Fibroblast of skin of back (primary cell): ENCODE results near the gene E4F1.
A peak's percentile ranks its signal among the peaks of the same experiment; 100 is the strongest.

Source experiments
- DNase-seq: peaks from one replicate; pipeline ENCODE4 v3.0.0-alpha.2; 2013

Gene E4F1

DNA sequence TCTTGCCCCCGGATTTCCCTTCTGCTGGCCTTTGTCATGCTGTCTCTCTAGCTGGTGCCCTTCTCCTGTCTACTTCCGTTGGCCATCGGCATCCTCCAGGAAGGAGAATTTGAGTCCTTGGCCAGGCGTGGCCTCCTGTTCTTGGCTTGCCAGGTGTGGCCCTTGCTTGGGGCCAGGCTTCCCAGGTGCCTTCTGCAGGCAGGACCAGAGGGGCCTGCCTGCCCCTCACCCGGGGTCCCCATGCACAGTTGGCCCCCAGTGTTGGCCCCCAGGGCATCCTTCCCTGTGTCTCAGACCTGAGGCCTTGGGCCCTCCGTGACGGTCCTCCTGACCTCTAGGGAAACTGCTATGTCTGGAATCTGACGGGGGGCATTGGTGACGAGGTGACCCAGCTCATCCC lies 15.5 kb upstream of the E4F1 start:
- no peak for DNase-seq

- DNase-seq, result no peak
These were observed 15.1 kb upstream of the E4F1 start for GRCh38 chr16:2208308-2208707.

DNA sequence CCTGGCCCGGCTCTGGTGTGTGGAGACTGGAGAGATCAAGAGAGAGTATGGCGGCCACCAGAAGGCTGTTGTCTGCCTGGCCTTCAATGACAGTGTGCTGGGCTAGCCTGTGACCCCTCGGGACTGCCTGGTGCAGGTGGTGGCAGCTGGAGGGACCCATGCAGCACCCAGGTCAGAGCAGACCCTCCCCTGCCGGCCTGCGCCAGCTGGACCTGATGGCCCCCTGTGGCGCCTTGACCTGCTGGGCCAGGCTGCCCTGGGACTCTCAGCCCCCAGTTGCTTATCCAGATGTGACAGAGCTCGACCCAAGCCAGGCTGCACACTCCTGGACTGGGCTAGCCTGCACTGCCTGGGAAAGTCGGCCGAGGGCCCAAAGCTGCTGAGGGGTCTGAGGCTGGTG lies 14.6 kb upstream of the E4F1 start:
- no peak for DNase-seq

DNA sequence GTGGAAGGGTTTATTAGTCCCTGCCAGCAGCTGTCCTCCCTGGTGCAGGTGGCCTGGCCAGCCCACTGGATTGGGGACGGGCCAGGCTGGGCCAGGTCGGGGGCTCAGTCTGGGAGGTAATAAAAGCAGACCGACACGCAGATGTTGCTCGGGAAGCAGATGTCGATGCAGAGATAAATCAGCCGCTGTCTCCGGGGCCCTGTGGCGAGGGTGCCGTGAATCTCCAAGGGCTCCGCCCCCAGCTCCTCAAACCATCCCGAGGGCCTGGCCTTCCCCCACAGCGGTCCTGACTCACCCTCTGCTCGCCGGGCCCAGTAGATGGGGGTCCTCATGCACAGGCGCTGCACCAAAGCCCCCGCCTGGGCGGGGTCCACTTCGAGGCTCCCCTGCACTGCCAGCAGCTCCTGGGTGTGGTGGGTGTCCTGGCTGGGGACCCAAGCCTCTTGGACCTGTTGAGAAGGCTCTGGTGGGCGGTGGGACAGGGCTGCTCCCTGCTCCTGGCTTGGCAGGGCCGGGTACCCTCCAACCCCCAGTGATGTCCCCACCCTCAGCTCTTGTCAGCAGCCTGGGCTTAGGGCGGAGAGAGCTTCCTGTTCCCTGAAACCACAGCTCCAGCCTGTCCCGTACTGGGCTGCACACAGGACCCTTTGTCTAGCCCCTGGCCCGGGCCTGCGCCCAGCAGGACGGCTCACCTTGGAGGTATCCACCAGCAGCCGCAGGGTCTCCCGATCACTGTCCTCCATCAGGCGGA lies 14.0 kb upstream of the E4F1 start:
- no peak for DNase-seq

GRCh38 chr16:2210009-2210332 lies 13.4 kb upstream of the E4F1 start:
- no peak for DNase-seq

DNA sequence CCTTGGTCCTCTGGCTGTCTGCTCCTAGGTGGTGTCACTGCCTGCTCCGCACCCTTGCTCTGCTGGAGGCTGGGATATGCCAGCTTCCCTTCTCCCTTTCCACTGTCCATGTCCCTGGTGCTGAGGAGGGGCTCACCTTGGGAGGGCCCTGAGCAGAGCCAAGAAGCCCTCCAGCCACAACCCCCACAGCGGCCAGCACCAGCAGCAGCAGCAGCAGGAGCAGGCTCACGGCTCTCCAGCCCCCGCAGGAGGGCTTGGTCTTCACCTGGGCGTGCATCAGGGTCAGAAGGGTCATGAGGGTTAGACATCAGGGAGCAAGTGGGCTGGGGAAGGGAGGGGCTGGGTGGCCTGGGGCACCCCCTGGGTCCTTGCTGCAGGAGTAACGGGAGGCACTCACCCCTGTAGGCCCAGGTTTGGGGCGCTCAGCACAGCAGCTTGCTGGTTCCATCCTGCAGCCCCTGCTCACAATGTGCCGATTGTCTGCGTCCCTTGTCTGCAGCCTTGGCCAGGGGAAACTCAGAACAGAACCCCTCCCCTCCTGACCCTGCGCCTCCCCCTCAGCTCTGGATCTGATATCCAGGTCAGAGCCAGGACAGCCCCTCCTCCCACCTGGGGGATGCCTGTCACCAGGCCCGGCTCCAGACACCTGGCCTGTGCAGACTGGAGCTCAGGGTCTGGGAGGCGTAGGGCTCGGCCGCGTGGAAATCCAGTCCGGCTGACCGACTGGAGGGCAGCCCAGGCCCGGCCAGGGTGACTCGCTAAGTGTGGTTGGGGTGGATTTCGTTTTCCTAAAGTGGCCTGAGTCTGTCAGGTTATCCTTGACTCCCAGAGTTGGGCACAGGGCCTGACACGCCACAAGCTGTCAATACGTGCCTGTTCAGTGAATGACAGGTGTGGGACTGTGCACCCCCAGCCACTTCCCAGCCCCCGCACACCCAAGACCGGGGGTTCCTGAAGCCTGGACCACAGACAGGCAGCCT lies 12.7 kb upstream of the E4F1 start, which contains the start of gene BRICD5:
Gene BRICD5, minus strand, starts transcription at position 478 of the 980 bp plus-strand sequence. Its CDS starts 30 bp downstream, at position 448.
- DNase-seq, result no peak

GRCh38 chr16:2211923-2212347 lies 11.5 kb upstream of the E4F1 start:
- no peak for DNase-seq

DNA sequence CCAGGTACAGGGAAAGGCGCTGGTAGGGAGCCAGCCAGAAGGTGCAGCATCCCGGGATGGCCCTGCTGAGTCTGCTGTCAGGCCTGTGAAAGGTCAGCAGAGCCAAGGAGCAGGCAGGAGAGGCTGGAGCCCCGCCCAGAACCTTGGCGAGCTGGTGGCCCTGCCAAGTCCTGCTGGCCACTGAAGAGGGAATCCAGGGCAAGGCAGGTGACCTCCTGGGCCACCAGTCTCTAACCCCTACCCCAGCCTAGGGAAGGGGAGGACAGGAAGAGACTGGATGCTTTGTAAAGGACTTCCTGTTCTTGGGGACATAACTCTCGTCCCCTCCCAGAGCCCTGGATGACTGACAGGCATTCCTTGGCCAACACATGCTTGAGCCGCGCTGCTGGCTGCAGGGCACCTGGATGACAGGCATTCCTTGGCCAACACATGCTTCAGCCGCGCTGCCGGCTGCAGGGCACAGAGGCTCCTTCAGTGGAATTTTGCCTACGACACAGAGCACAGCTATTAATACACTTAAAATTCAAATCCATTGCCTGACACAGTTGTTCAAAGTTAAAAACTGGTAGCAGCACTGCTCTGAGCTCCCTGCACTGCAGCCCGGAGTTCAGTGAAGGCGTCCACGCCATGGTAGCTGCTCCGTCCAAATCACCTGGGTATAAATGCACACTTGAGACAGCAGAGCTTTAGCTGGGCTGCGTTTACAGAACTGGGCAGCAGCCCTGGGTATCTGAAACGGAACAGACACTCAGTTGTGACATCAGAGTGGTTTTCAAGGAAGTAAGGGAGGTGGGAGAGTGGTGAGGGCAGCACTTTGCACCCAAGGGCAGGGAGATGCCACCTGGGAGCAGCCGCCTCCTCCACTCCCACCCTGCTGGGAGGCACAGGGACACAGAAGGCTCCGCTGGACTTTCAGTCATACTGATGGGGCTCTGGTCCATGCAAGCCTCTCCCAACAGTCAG lies 10.7 kb upstream of the E4F1 start:
- DNase-seq, result no peak

- no peak for DNase-seq
These were observed 9.3 kb upstream of the E4F1 start for GRCh38 chr16:2213817-2214718.

- no peak for DNase-seq
These were observed 8.7 kb upstream of the E4F1 start, which contains the start of gene PGP for GRCh38 chr16:2214719-2214968. PGP (minus strand) TSS chr16:2214840; CDS start chr16:2214777, 63 bp downstream.

DNA sequence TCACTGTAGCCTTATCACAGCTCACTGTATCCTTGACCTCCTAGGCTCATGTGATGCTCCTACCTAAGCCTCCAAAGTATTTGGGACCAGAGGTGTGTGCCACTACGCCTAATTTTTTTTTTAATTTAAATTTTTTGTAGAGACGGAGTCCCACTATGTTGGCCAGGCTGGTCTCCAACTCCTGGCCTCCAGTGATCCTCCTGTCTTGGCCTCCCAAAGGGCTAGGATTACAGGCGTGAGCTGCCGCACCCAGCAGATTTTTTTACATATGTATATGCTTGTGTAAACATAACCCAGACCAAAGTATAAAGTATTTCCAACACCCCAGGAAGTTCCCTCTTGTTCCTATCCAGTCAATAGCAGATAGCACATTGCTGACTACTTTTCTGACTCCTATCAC lies 7.1 kb upstream of the E4F1 start:
- DNase-seq, result no peak

- peak; percentile 46 for DNase-seq
These were observed 623 bp downstream of the E4F1 start for GRCh38 chr16:2223942-2224486.

GRCh38 chr16:2226245-2226793 lies 2.9 kb downstream of the E4F1 start:
- no peak for DNase-seq

DNA sequence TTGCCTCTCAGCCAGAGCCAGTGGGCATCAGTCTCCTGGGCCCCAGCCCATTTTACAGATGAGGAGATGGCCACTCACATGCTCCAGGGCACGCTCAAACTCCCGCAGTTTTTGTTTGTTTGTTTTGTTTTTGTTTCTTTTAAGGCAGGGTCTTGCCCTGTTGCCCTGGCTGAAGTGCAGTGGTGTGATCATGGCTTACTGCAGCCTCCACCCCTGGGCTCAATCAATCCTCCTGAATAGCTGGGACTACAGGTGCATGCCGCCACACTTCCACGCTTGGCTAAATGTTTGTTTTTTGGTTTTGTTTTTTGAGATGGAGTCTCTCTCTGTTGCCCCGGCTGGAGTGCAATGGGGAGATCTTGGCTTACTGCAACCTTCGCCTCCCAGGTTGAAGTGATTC lies 3.5 kb downstream of the E4F1 start:
- no peak for DNase-seq

GRCh38 chr16:2228161-2228824 lies 4.9 kb downstream of the E4F1 start:
- no peak for DNase-seq

DNA sequence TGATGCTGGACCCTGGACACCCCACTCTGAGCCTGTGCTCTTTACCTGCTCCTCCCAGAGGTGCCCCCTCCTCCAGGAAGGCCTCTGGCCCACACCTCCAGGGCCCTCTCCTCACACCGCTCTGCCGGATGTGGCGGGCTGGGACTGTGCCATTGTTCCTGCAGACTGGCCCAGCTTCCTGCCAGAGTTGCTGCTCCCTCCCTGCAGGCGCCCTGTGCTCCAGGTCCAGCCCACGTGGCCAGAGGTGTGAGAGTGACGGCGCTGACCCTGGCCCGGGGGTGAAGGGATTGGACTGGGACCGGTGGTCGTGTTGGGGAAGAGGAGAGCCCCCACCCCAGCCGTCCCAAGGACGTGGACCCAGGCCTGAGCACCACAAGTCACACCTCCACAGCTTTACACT lies 5.7 kb downstream of the E4F1 start:
- no peak for DNase-seq

DNA sequence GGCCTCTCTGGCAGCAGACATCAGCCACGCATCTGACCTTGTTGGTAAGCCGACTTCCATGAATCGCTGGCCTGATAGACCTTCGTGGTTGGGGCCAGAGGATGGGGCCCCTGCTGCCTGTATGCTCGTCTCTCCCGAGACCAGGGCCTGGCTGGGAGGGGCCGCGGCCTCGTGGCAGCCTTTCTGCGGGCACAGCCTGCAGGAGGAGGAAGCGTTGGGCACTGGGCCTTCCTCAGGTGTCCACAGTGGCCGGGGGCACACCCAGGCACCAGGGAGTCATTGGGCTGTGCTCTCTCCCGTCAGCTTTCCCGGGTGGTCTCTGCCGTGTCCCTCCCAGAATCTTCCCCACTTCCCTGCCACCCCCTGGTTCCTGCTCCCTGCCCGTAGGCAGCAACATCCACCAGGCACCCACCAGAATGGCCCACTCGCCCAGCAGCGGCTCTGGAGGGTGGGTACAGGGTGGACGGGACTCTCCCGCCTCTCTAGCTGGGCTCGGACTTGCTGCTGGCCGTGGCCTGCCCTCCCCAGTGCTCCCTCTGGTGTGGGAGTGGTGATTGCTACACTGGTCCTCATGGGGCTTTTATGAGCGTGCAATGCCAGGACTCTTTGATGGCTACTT lies 6.3 kb downstream of the E4F1 start:
- no peak for DNase-seq

DNA sequence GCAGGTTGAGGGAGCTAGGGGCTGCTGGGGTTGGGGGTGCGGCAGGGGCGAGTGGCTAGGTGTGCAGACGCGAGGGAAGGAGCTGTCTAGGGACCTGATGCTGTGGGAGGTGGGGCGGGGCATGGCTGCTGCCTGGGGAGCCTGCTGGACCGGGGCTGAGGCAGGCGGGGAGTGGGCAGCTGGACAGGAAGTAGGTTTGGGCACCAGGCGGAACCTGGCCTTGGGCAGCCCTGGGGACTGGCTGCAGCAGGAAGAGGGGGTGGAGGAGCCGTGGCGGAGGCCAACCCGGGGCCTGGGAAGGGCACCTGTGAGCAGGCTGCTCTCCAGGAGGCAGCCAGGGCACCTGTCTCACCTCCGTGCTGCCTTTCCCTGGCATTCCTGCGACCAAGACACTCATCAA lies 7.0 kb downstream of the E4F1 start:
- DNase-seq, result no peak

GRCh38 chr16:2231016-2231931 lies 7.9 kb downstream of the E4F1 start:
- DNase-seq, result no peak
